GM18508 (cell line): ENCODE data around the gene SDK1.
"Not testable (repeated sequence)": the region's sequence is repeated elsewhere in the genome, so short reads cannot be mapped to it uniquely, and the experiment has no call there.

Experiments used
- ATAC-seq: cut with Tn5 transposase; IDR thresholded peaks from one replicate; pipeline ENCODE4 v1.9.1; 2021; ENCODE audit warnings: moderate number of reproducible peaks; ENCODE audit not compliant: insufficient read depth, unreplicated experiment

Gene SDK1

GRCh38 chr7:4073750-4074149 is 772.7 kb downstream of the SDK1 start:
- no peak for ATAC-seq

DNA sequence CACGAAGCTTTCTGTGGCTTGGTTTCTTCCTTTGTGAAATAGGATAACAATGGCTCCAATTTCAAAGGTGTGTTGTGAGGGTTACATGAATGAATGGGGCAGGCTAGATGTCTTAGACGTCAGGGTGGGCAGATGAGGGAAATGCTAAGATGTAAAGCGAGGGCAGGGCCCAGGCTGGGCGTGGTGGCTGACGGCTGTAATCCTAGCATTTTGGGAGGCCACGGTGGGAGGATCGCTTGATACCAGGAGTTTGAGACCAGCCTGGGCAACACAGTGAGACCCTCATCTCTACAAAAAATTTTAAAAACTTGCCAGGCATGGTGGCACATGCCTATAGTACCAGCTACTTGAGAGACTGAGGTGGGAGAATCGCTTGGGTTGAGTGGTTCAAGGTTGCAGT is 773.4 kb downstream of the SDK1 start:
- ATAC-seq, result no peak

GRCh38 chr7:4074994-4075393 is 773.9 kb downstream of the SDK1 start:
- ATAC-seq, result no peak

GRCh38 chr7:4076701-4077294 is 775.7 kb downstream of the SDK1 start:
- no peak for ATAC-seq

DNA sequence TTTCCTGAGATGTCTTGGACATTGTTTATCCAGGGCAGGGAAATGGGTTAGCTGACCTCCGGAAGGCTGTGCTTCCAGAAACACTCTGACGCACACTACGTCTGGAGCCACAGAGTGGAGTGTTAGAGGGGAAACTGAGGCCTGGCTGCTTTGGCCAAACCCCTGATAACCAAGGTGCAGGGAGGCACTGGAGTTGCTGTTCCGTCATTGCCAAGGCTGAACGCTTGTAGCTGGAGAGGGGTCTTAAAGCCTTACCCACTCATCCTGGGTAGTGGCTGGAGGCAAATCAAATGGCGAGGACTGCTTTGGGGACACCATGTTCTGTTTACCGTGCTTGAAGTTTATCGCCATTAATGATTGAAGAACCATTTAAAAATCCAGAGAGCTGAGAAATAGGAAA is 776.9 kb downstream of the SDK1 start:
- no peak for ATAC-seq

DNA sequence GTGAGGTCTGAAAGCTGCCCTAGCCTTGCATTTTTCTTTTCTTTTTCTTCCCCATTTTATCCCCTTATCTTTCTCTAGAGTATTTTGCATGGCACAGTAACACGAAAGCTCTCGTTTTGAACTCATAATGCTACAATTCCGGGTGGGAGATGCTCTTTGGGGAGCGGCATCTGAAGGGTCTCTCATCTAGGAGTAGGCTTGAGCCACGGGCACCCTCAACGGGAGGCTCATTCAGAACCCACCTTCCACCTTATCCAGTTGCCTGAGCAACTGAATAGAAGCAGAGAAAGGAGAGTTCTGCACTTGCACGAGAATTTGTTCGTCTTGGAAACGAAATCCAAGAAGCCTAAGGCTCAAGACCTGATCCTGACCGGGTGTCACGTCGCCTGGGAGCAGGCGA is 777.5 kb downstream of the SDK1 start:
- no peak for ATAC-seq

- no peak for ATAC-seq
Measured at GRCh38 chr7:4079366-4079765, 778.3 kb downstream of the SDK1 start.

- ATAC-seq, result no peak
Measured at GRCh38 chr7:4079956-4080355, 778.9 kb downstream of the SDK1 start.

DNA sequence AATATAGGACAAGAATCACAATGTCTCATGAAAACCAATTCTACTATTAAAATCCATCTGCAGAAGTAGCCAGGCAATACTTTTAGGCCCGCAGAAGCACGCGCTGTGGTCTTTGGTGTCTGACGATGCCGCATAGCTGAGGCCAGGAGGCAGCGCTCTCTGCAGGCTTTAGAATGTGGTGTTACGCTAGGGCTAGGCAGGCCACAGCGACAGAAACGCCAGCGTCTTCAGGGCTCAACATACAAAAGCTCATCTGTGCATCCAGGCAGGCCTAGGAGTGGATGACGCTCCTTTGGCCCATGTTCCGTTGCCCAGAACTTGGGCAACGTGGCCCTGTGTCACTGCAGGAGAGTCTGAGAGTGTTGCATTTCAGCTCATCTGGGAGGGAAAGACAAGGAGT is 779.9 kb downstream of the SDK1 start:
- ATAC-seq, result no peak

DNA sequence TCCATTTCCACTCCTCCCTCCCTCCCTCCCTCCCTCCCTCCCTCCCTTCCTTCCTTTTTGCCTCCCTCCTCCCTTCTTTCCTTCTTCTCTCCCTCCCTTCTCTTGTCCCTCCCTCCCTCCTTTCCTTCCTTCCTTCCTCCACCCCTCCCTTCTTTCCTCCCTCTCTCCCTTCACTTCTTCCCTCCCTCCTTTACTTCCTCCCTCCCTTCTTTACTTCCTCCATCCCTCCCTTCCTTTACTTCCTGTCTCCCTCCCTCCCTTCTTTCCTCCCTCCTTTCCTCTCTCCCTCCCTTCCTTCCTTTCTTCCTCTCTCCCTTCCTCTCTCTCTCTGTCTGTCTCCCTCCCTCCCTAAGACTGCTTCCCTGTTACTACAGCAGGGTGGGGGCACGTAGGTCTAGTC is 782.5 kb downstream of the SDK1 start:
- no peak for ATAC-seq

DNA sequence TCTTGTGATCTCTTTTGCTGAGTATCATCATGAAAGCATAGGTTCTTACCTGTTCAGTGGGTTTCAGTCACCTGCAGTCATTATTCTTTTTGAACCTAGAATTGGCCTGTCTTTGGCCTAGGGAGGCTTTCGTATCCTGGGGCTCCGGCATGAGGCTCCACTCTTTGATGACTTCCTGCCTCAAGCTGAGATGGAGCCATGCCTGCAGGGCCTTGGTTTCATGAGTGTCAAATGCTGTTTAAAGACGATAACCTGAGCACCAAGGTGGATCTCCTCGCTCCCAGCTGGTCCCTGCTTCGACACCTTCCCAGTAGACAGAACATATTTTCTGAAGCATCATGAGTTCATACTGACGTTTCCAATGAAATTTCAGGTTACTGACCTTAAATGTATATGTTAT is 783.2 kb downstream of the SDK1 start:
- ATAC-seq, result no peak

- no peak for ATAC-seq
Measured at GRCh38 chr7:4085937-4086691, 785.1 kb downstream of the SDK1 start.

DNA sequence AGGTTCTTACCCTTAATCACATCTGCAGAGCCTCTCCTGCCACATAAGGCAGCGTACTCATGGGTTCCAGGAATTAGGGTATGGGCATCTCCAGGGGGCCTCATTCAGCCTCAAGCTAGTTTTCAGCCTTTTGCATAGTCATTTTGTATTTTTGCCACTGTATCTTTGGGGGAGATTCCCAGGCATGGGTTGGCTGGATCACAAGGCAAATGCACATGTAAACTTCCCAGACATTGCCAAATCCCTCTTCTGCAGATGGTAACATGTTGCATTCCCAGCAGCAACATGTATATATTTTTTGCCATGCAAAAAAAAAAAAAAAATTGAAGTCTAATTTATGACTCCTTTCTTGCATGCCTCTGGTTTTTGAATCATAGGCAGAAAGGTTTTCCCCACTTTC is 785.7 kb downstream of the SDK1 start:
- no peak for ATAC-seq

- ATAC-seq, result no peak
Measured at GRCh38 chr7:4091767-4092166, 790.7 kb downstream of the SDK1 start.

DNA sequence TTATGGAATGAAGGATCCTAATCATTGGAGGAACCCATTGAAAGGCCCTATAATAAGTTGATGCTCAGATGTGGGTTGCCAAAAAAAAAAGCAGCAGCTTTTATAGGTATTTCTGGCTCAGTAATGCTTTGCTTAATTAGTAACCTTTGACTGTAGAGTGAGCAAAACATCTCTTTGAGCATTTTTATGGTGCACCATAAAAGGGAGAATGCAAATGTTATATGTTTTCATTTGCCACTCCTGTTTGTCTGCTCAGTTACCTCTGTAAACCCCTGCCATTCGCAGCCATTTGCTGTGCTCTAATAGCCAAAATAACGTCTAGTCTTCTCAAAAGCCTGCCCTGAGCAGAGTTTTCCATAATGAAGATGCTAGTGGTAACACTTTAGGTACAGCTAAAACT is 792.0 kb downstream of the SDK1 start:
- ATAC-seq, result no peak

- no peak for ATAC-seq
Measured at GRCh38 chr7:4093483-4093882, 792.4 kb downstream of the SDK1 start.

DNA sequence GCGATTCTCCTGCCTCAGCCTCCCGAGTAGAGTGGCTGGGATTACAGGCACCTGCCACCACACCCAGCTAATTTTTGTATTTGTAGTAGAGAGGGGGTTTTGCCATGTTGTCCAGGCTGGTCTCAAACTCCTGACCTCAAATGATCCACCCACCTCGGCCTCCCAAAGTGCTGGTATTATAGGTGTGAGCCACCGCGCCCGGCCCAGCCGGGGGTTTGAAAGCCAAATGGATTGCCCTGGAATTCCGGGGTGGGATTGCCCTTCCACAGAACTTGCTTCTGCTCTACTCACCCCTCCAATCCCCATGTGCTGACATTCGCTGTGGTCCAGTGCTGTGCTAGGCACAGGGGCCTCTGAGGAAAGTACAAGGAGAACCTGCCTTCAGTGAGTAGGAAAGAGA is 793.1 kb downstream of the SDK1 start:
- not testable (repeated sequence) for ATAC-seq

DNA sequence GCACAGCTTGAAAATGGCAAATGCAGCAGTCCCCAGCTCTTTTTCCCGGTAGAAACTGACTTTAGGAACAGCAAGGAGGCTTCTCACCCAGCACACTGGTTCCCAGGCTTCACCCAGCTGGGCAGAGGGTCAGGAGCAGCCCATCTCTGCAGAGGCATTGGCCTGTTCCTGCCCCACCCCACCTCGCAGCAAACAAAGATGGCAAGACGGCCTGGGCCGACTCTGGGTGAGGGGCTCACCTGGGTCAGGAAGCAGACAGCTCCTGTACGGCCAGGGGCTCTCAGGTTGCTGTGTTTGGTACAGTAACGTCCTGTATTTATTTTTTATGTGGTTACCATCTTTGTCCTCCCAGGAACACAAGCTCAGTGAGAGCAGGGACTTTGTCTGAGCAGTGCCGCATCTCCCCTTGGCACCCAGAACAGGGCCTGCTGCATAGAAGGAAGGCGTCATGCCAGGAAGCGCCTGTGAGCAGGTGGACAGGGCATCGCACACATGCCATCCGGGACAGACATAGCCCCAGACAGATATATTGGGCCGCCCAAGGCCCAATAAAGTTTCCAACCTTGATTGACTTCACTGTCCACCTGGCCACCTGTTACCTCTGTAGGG is 796.1 kb downstream of the SDK1 start:
- ATAC-seq, result no peak

- ATAC-seq, result no peak
Measured at GRCh38 chr7:4098169-4098568, 797.1 kb downstream of the SDK1 start.

DNA sequence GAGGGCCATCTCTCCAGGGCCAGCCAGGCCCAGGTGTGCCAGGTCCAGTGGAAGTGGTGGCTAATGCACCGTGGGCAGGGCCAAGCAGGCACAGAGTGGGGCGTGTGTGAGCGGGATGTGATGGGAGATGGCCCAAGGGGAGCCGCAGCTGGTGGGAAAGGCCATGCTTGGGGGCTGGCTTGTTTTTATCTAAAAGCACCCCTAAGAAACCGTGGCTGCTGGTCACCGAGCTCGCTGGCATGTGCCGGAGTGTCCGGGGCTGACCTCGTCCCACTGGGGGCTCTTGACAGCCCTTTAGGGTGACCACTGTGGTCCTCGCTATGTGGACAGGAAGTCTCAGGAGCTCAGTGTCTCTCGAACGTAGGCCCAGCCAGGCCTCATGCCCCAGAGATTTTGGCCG is 798.6 kb downstream of the SDK1 start:
- ATAC-seq, result no peak

GRCh38 chr7:4100148-4100547 is 799.1 kb downstream of the SDK1 start:
- no peak for ATAC-seq

- ATAC-seq, result no peak
Measured at GRCh38 chr7:4100691-4101090, 799.6 kb downstream of the SDK1 start.
